CD4-positive, alpha-beta T cell treated with Interleukin-2 at 100 ng/mL for 4 hours (primary cell): ENCODE results near the gene KRT77.
A peak's percentile ranks its signal among the peaks of the same experiment; 100 is the strongest.
"Not testable (repeated sequence)": the region's sequence is repeated elsewhere in the genome, so short reads cannot be mapped to it uniquely, and the experiment has no call there.

Experiments
- DNase-seq: peaks from one replicate; pipeline ENCODE4 v3.0.0-alpha.2; 2020; ENCODE audit warnings: low spot score

Gene KRT77

GRCh38 chr12:52703424-52703823 is at the start of gene KRT77:
TSS of gene KRT77 (minus strand) at chr12:52703524. CDS start at chr12:52703434, 90 bp downstream.
- no peak for DNase-seq

- no peak for DNase-seq
These were observed 49.2 kb upstream of the KRT77 start for GRCh38 chr12:52752516-52752915.

GRCh38 chr12:52751795-52752194 is 48.5 kb upstream of the KRT77 start:
- DNase-seq, result no peak

- not testable (repeated sequence) for DNase-seq
These were observed 47.2 kb upstream of the KRT77 start for GRCh38 chr12:52750532-52750931.

GRCh38 chr12:52749827-52750226 is 46.5 kb upstream of the KRT77 start:
- no peak for DNase-seq

- DNase-seq, result no peak
These were observed 45.3 kb upstream of the KRT77 start for GRCh38 chr12:52748578-52748977.

- DNase-seq, result no peak
These were observed 42.2 kb upstream of the KRT77 start for GRCh38 chr12:52745554-52745953.

GRCh38 chr12:52744493-52745156 is 41.3 kb upstream of the KRT77 start:
- no peak for DNase-seq

- DNase-seq, result no peak
These were observed 39.6 kb upstream of the KRT77 start for GRCh38 chr12:52742822-52743457.

GRCh38 chr12:52742196-52742580 is 38.9 kb upstream of the KRT77 start:
- DNase-seq, result no peak

- DNase-seq, result peak; percentile 37
These were observed 38.3 kb upstream of the KRT77 start for GRCh38 chr12:52741375-52742195.

GRCh38 chr12:52740584-52740983 is 37.3 kb upstream of the KRT77 start:
- DNase-seq, result no peak

GRCh38 chr12:52739963-52740362 is 36.6 kb upstream of the KRT77 start:
- no peak for DNase-seq

- no peak for DNase-seq
These were observed 32.7 kb upstream of the KRT77 start for GRCh38 chr12:52735816-52736632.

GRCh38 chr12:52735106-52735505 is 31.8 kb upstream of the KRT77 start:
- no peak for DNase-seq

- no peak for DNase-seq
These were observed 27.5 kb upstream of the KRT77 start for GRCh38 chr12:52730793-52731192.

- DNase-seq, result no peak
These were observed 27.1 kb upstream of the KRT77 start for GRCh38 chr12:52730383-52730782.

- no peak for DNase-seq
These were observed 25.8 kb upstream of the KRT77 start for GRCh38 chr12:52729147-52729546.

GRCh38 chr12:52728374-52728773 is 25.1 kb upstream of the KRT77 start:
- no peak for DNase-seq

GRCh38 chr12:52727037-52727436 is 23.7 kb upstream of the KRT77 start:
- no peak for DNase-seq

GRCh38 chr12:52726451-52726850 is 23.1 kb upstream of the KRT77 start:
- no peak for DNase-seq

GRCh38 chr12:52724384-52724783 is 21.1 kb upstream of the KRT77 start:
- no peak for DNase-seq
